Measurements from ENCODE around the gene ARAP3.

Gene ARAP3

DNA sequence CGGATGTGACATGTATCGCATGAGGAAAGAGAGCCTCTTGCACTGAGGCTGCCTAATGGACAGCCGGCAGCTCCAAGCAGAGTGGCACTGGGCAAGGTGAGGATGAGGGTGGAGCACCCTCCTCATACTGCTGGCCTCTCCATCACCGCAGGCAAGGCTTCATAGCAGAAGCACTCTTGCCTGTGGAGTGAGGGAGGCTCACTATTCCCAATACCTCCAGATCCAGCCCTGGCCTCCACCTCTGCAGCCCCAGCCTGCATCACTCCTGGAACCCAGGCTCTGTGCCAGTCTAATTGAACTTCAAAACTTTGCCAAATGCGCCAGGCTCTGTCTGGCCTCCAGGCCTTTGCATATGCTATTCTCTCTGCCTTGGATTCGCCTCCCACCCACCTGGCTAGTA lies 29.7 kb upstream of the ARAP3 start:
- TF ChIP-seq, protein P1, sequence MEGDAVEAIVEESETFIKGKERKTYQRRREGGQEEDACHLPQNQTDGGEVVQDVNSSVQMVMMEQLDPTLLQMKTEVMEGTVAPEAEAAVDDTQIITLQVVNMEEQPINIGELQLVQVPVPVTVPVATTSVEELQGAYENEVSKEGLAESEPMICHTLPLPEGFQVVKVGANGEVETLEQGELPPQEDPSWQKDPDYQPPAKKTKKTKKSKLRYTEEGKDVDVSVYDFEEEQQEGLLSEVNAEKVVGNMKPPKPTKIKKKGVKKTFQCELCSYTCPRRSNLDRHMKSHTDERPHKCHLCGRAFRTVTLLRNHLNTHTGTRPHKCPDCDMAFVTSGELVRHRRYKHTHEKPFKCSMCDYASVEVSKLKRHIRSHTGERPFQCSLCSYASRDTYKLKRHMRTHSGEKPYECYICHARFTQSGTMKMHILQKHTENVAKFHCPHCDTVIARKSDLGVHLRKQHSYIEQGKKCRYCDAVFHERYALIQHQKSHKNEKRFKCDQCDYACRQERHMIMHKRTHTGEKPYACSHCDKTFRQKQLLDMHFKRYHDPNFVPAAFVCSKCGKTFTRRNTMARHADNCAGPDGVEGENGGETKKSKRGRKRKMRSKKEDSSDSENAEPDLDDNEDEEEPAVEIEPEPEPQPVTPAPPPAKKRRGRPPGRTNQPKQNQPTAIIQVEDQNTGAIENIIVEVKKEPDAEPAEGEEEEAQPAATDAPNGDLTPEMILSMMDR (IDR thresholded peaks at IDR 0.05; ENCODE audit: low read depth, low read length, missing control alignments): no peak
- Histone ChIP-seq H3K36me3 (replicated peaks) (no peaks in the 10 kb centered on the region), H3K4me3 (ENCODE audit: low read depth, low read length) (no peak overlapping the region), H3K27ac (no peak overlapping the region), H3K27me3 (replicated peaks) (no peaks in the 10 kb centered on the region)
- in situ Hi-C loops (cut with HindIII; ENCODE audit: low pct_ligation_motif_present, low sequenced_read_pairs): no loop called here
- no peak for DNase-seq

DNA sequence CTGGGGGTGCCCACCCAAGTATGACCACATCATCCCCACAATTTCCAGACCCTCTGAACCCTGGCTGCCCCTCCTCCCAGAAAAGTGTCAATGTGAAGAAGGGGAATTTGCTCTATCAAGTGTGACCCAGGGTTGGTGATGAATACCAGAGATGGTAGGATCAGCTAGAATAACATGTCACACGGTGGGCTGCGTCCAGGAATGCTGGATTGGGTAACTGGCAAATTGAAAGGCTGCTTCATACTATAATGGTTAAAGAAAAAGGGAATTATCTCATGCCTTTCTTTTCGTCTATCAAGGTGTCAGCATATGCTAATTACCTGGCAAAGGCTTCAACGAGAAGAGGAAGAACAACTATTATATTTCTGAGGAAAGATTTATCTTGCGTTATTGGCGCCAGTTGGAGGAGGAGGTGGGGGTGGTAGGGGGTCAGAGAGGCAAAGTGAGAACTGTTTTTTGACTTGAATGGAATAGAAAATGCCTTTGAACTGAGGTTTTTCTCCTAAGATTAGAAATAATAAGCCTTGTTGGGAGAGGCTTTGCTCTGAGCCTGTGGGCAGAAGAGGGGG lies 27.8 kb upstream of the ARAP3 start:
- peaks cover 1% of the 10 kb centered on the region for H3K27me3 ChIP-seq (replicated peaks)
- no peak overlapping the region for H3K27ac ChIP-seq
- no peak for DNase-seq
- no peaks in the 10 kb centered on the region for H3K36me3 ChIP-seq (replicated peaks)
- TF ChIP-seq, protein P1 (IDR thresholded peaks at IDR 0.05; ENCODE audit: low read depth, low read length, missing control alignments): no peak
- in situ Hi-C loops (cut with HindIII; ENCODE audit: low pct_ligation_motif_present, low sequenced_read_pairs): no loop called here
- H3K4me3 ChIP-seq (ENCODE audit: low read depth, low read length): no peak overlapping the region

DNA sequence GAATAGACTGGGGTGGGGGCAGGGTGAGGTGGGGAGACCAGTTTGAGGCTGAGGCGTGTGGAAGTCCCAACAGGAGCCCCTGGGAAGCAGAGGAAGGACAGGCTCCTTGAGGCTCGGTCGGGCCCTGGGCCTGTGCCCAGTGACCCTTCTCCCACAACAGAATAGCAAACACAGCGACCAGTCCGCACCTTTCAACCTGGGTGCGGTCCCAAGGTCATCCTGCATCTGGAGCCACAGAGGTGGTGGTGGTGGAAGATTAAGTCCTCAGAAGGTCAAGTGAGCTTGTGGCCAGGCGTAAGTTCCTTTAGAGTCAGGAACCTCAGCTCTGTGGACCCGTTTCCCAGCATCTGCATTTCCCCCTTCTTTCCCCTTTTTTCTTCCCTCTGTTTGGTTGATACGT lies 26.0 kb upstream of the ARAP3 start:
- TF ChIP-seq, protein P1 (IDR thresholded peaks at IDR 0.05; ENCODE audit: low read depth, low read length, missing control alignments): no peak
- in situ Hi-C loops (cut with HindIII; ENCODE audit: low pct_ligation_motif_present, low sequenced_read_pairs): no loop called here
- no peak overlapping the region for H3K27ac ChIP-seq
- no peak for DNase-seq
- H3K27me3 ChIP-seq (replicated peaks): peaks cover 17% of the 10 kb centered on the region
- H3K36me3 ChIP-seq (replicated peaks): no peaks in the 10 kb centered on the region
- no peak overlapping the region for H3K4me3 ChIP-seq (ENCODE audit: low read depth, low read length)

DNA sequence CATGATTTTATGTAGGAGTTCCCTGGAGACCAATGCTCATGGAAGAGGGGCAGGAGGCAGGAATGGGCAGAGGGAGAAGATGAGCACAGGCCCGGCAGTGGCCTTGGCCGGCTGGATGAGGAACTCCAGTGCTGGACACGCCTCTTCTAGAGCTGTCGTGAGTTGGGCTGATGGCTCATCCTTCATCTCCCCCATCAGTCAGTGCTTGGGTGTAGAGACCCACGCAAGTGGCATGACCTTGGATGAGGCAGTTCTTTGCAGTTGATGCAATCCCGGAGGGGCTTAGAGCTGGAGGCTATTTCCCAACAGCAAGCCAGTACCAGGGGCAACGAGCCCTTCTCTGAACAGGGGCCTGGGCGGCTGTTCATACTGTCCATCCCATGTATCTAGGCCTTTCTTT lies 25.5 kb upstream of the ARAP3 start:
- Histone ChIP-seq H3K4me3 (ENCODE audit: low read depth, low read length) (no peak overlapping the region), H3K27me3 (replicated peaks) (peaks cover 19% of the 10 kb centered on the region), H3K27ac (no peak overlapping the region), H3K36me3 (replicated peaks) (no peaks in the 10 kb centered on the region)
- in situ Hi-C loops (cut with HindIII; ENCODE audit: low pct_ligation_motif_present, low sequenced_read_pairs): no loop called here
- no peak for DNase-seq
- TF ChIP-seq, protein P1 (IDR thresholded peaks at IDR 0.05; ENCODE audit: low read depth, low read length, missing control alignments): no peak

DNA sequence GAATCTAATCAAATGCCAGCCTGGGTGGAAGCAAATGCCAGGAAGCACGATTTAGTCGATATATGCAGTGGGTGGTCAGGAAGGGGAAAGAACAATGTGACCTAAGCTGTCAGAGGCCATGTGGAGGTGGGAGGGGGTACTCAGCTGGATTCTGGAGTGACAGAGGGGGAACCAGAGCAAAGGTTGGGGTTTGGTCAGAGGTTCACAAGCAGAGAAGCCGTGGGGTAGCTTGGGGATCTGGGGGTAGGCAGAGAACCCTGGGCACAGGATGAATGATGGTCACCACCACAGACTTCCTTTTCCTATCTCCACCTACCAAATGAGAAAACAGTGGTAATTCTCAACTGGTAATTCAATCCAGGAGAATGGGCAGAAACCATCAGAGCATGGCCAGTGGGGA lies 24.1 kb upstream of the ARAP3 start:
- Histone ChIP-seq H3K27ac (no peak overlapping the region), H3K27me3 (replicated peaks) (peaks cover 31% of the 10 kb centered on the region), H3K36me3 (replicated peaks) (no peaks in the 10 kb centered on the region), H3K4me3 (ENCODE audit: low read depth, low read length) (no peak overlapping the region)
- no peak for DNase-seq
- in situ Hi-C loops (cut with HindIII; ENCODE audit: low pct_ligation_motif_present, low sequenced_read_pairs): no loop called here
- TF ChIP-seq, protein P1 (IDR thresholded peaks at IDR 0.05; ENCODE audit: low read depth, low read length, missing control alignments): no peak

DNA sequence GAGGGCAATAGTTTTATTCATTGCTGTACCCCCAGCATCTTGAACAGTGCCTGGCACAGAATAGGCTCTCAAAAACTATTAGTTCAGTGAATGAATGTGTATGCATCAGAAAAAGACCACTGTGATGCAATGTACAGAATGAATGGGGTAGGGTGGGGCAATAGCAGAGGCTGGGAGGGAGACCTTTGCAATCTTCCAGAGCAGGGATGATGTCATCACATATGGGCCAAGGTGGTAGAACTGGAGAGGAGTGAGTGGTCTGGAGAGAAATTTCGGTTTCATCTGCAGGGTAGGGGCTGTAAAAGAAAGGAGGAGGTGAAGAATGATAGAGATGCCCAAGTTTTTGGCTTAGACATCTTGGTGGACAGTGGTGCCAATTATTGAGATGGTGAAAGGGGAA lies 23.4 kb upstream of the ARAP3 start:
- TF ChIP-seq, protein P1 (IDR thresholded peaks at IDR 0.05; ENCODE audit: low read depth, low read length, missing control alignments): no peak

More for the DNA sequence above, 23.4 kb upstream of the ARAP3 start:
- Histone ChIP-seq H3K4me3 (ENCODE audit: low read depth, low read length) (no peak overlapping the region), H3K27ac (no peak overlapping the region), H3K36me3 (replicated peaks) (no peaks in the 10 kb centered on the region), H3K27me3 (replicated peaks) (peaks cover 33% of the 10 kb centered on the region)
- no peak for DNase-seq
- in situ Hi-C loops (cut with HindIII; ENCODE audit: low pct_ligation_motif_present, low sequenced_read_pairs): no loop called here
